ENCODE measurements around the gene PTRH1. TPM values are rescaled to one million over a fixed set of nuclear protein-coding genes. Genes with fewer than 3 reads are reported as not detected.

Gene PTRH1
- total RNA-seq, 6 experiments from 2014 or later: 4.8 to 21.2 (median 6.8) TPM

GRCh38 chr9:127706836-127707241 is 8.6 kb downstream of the PTRH1 start, which contains the start of gene CFAP157:
CFAP157 (plus strand) TSS chr9:127706988; CDS start chr9:127707032, 44 bp downstream.
- H3K4me3 ChIP-seq: no peak within 1 kb of the TSS
- H3K4me1 ChIP-seq: no peaks in the 10 kb centered on the region
- H3K27me3 ChIP-seq: no peaks in the 10 kb centered on the region
- no peak within 1 kb of the TSS for H3K27ac ChIP-seq
- no peak for DNase-seq
- TF ChIP-seq CTCF (IDR thresholded peaks at IDR 0.05) (no peak), POLR2A (IDR thresholded peaks at IDR 0.05) (no peak)
- no peaks in the 10 kb centered on the region for H3K9me3 ChIP-seq
- intact Hi-C loops (cut with DNase I): no loop called here
- ATAC-seq: peak in 3 of 4 donors; percentile 52 to 57 (median 57)
- WGBS (ENCODE audit: insufficient coverage, low coverage, low lambda C conversion rate, missing lambda C conversion rate): 33% methylated on average over 3 of the region's 11 CpGs
- no peaks in the 10 kb centered on the region for H3K36me3 ChIP-seq

GRCh38 chr9:127705577-127706379 is 9.7 kb downstream of the PTRH1 start:
- Histone ChIP-seq H3K4me3 (no peak overlapping the region), H3K9me3 (no peaks in the 10 kb centered on the region), H3K36me3 (no peaks in the 10 kb centered on the region), H3K4me1 (no peaks in the 10 kb centered on the region), H3K27ac (no peak overlapping the region), H3K27me3 (no peaks in the 10 kb centered on the region)
- 96% methylated on average over 2 of the region's 12 CpGs for WGBS (ENCODE audit: insufficient coverage, low coverage, low lambda C conversion rate, missing lambda C conversion rate)
- intact Hi-C loops (cut with DNase I): no loop called here
- no peak for ATAC-seq
- no peak for DNase-seq
- TF ChIP-seq POLR2A (IDR thresholded peaks at IDR 0.05) (no peak), CTCF (IDR thresholded peaks at IDR 0.05) (no peak)

GRCh38 chr9:127703289-127703946 is 12.0 kb downstream of the PTRH1 start:
- H3K36me3 ChIP-seq: no peaks in the 10 kb centered on the region
- 66% methylated on average over 7 of the region's 9 CpGs for WGBS (ENCODE audit: insufficient coverage, low coverage, low lambda C conversion rate, missing lambda C conversion rate)
- no peak for DNase-seq

GRCh38 chr9:127700594-127701255 is 14.7 kb downstream of the PTRH1 start:
- Histone ChIP-seq H3K4me3 (no peak overlapping the region), H3K9me3 (no peaks in the 10 kb centered on the region), H3K27ac (no peak overlapping the region), H3K36me3 (no peaks in the 10 kb centered on the region), H3K4me1 (no peaks in the 10 kb centered on the region), H3K27me3 (no peaks in the 10 kb centered on the region)
- 69% methylated on average over 5 of the region's 5 CpGs for WGBS (ENCODE audit: insufficient coverage, low coverage, low lambda C conversion rate, missing lambda C conversion rate)
- no peak for DNase-seq
- intact Hi-C loops (cut with DNase I): no loop called here
- TF ChIP-seq POLR2A (IDR thresholded peaks at IDR 0.05) (no peak), CTCF (IDR thresholded peaks at IDR 0.05) (no peak)
- no peak for ATAC-seq

More at GRCh38 chr9:127703289-127703946, 12.0 kb downstream of the PTRH1 start:
- Histone ChIP-seq H3K4me3 (no peak overlapping the region), H3K9me3 (no peaks in the 10 kb centered on the region), H3K4me1 (no peaks in the 10 kb centered on the region), H3K27me3 (no peaks in the 10 kb centered on the region), H3K27ac (no peak overlapping the region)
- intact Hi-C loops (cut with DNase I): no loop called here
- TF ChIP-seq POLR2A (IDR thresholded peaks at IDR 0.05) (no peak), CTCF (IDR thresholded peaks at IDR 0.05) (no peak)
- no peak for ATAC-seq
